Measurements from ENCODE around the gene BBX. TPM values are rescaled to one million over a fixed set of nuclear protein-coding genes. Genes with fewer than 3 reads are reported as not detected.

BBX gene
- polyA plus RNA-seq, 1 experiment, result 46.1 TPM

DNA sequence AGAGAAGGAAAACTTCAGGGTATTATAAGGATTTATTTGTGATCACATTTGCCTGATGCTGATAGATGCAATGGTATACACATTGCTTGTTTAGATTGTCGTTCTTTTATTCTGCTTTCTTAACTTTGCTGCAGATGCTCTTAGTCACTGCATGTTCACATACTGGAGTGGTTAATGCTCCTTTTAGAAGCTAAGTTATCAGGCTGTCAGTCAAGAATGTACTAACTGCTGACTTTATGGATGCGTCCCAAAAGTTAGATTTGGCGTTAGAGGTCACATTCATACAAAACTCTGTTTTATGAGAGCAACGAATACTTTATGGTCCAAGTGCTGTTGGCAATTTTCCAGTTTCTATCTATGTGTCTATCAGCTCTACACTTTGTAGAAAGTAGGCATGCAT, 160.7 kb downstream of the BBX start:
- Histone ChIP-seq H3K27ac (ENCODE audit: low read depth, low read length) (no peak overlapping the region), H3K27me3 (ENCODE audit: control insufficient read depth, insufficient read depth, low read length) (no peaks in the 10 kb centered on the region), H3K4me3 (ENCODE audit: low read depth, low read length) (no peak overlapping the region), H3K9me3 (ENCODE audit: control insufficient read depth, insufficient read depth, low read length) (no peaks in the 10 kb centered on the region)
- TF ChIP-seq, protein P1, sequence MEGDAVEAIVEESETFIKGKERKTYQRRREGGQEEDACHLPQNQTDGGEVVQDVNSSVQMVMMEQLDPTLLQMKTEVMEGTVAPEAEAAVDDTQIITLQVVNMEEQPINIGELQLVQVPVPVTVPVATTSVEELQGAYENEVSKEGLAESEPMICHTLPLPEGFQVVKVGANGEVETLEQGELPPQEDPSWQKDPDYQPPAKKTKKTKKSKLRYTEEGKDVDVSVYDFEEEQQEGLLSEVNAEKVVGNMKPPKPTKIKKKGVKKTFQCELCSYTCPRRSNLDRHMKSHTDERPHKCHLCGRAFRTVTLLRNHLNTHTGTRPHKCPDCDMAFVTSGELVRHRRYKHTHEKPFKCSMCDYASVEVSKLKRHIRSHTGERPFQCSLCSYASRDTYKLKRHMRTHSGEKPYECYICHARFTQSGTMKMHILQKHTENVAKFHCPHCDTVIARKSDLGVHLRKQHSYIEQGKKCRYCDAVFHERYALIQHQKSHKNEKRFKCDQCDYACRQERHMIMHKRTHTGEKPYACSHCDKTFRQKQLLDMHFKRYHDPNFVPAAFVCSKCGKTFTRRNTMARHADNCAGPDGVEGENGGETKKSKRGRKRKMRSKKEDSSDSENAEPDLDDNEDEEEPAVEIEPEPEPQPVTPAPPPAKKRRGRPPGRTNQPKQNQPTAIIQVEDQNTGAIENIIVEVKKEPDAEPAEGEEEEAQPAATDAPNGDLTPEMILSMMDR (IDR thresholded peaks at IDR 0.05; ENCODE audit: low read depth, low read length), result no peak
- ChIA-PET CTCF (interaction anchor here (0.6 to 1.7 kb wide), 7 partner anchors 8 to 870 kb away, joined by 3 to 11 read pairs (median 5); no protein-coding TSS in a partner anchor), POLR2A (no interaction called here)
- no peak for DNase-seq (ENCODE audit: low read depth, low spot score)

DNA sequence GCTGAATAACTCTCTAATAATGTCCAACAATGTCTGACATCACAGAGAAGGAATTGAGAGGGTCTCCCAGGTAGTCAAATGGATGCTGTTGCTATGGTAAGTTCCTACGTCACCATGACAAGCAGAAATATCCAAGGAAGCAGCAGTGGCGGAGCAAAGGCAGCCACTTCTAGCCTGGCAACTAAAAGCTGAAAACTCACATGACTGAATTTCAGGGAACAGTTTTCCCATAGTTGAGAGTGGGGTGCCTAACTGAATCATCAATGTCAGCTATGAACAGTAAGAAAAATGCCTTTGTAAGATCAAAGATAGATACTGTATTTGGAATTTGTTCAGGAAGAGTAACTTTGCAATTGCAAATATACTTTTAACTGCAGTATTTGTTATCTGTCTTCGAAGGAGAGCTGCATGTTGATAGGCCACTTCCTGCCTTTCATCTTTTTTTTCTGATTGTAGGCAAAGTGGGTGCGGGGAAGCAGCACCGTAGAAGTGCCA, 161.7 kb downstream of the BBX start:
- Histone ChIP-seq H3K4me3 (ENCODE audit: low read depth, low read length) (no peak overlapping the region), H3K9me3 (ENCODE audit: control insufficient read depth, insufficient read depth, low read length) (no peaks in the 10 kb centered on the region), H3K27ac (ENCODE audit: low read depth, low read length) (no peak overlapping the region), H3K27me3 (ENCODE audit: control insufficient read depth, insufficient read depth, low read length) (no peaks in the 10 kb centered on the region)
- POLR2A ChIA-PET, result no interaction called here
- DNase-seq (ENCODE audit: low read depth, low spot score), result no peak
- CTCF ChIA-PET, result interaction anchor here (0.9 to 3.3 kb wide), 5 partner anchors 8 to 413 kb away, joined by 3 to 29 read pairs (median 5); no protein-coding TSS in a partner anchor
- TF ChIP-seq, protein P1 (IDR thresholded peaks at IDR 0.05; ENCODE audit: low read depth, low read length), result no peak

DNA sequence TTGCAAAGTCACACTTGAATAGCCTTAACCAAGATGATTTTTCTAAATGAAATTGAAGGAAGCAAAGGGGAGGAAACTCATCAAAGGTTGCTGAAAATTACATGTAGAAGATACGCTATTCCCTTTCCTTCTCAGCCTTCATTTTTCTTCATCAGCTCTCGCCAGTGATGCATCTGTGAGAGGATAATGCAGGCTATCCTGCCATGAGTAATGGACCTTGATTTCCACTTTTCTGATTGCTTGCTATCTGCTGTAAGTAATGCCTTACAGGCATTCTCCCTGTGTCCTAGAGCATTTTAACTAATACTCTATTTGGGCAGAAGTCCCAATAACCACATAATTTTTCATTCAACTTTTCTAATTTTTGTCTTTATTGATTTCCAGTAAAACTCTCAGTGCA, 162.6 kb downstream of the BBX start:
- Histone ChIP-seq H3K4me3 (ENCODE audit: low read depth, low read length) (no peak overlapping the region), H3K27ac (ENCODE audit: low read depth, low read length) (no peak overlapping the region), H3K27me3 (ENCODE audit: control insufficient read depth, insufficient read depth, low read length) (no peaks in the 10 kb centered on the region), H3K9me3 (ENCODE audit: control insufficient read depth, insufficient read depth, low read length) (no peaks in the 10 kb centered on the region)
- TF ChIP-seq, protein P1 (IDR thresholded peaks at IDR 0.05; ENCODE audit: low read depth, low read length), result no peak
- ChIA-PET POLR2A (no interaction called here), CTCF (interaction anchor here (0.9 to 3.3 kb wide), 3 partner anchors 9 to 414 kb away, joined by 3 to 29 read pairs (median 4); no protein-coding TSS in a partner anchor)
- no peak for DNase-seq (ENCODE audit: low read depth, low spot score)

GRCh38 chr3:107687056-107687581, 164.4 kb downstream of the BBX start:
- Histone ChIP-seq H3K27ac (ENCODE audit: low read depth, low read length) (no peak overlapping the region), H3K27me3 (ENCODE audit: control insufficient read depth, insufficient read depth, low read length) (no peaks in the 10 kb centered on the region), H3K9me3 (ENCODE audit: control insufficient read depth, insufficient read depth, low read length) (no peaks in the 10 kb centered on the region), H3K4me3 (ENCODE audit: low read depth, low read length) (no peak overlapping the region)
- no peak for DNase-seq (ENCODE audit: low read depth, low spot score)
- CTCF ChIA-PET, result interaction anchor here (0.6 to 3.3 kb wide), 4 partner anchors 10 to 1395 kb away, joined by 3 to 29 read pairs (median 4); no protein-coding TSS in a partner anchor
- POLR2A ChIA-PET, result interaction anchor here (0.7 kb wide), 2 partner anchors 33 to 179 kb away, joined by 3 to 4 read pairs; no protein-coding TSS in a partner anchor
- TF ChIP-seq, protein P1 (IDR thresholded peaks at IDR 0.05; ENCODE audit: low read depth, low read length), result no peak

GRCh38 chr3:107689355-107689754, 166.6 kb downstream of the BBX start:
- ChIA-PET POLR2A (no interaction called here), CTCF (interaction anchor here (1.1 to 3.3 kb wide), 21 partner anchors 11 to 453 kb away, joined by 3 to 86 read pairs (median 12); no protein-coding TSS in a partner anchor)
- no peak for DNase-seq (ENCODE audit: low read depth, low spot score)
- H3K9me3 ChIP-seq (ENCODE audit: control insufficient read depth, insufficient read depth, low read length), result no peaks in the 10 kb centered on the region
- H3K27ac ChIP-seq (ENCODE audit: low read depth, low read length), result no peak overlapping the region
- H3K4me3 ChIP-seq (ENCODE audit: low read depth, low read length), result no peak overlapping the region
- H3K27me3 ChIP-seq (ENCODE audit: control insufficient read depth, insufficient read depth, low read length), result no peaks in the 10 kb centered on the region
- TF ChIP-seq, protein P1 (IDR thresholded peaks at IDR 0.05; ENCODE audit: low read depth, low read length), result no peak
